NCI-H2107 treated with DMSO at 0.1 percent for 48 hours (cell line): ENCODE data around the gene ANKS3.
A peak's percentile ranks its signal among the peaks of the same experiment; 100 is the strongest.

ENCODE experiments used
- DNase-seq: peaks from one replicate; lab custom pipeline; 2025; ENCODE audit not compliant: unreplicated experiment; lab: John Stamatoyannopoulos, UW

Gene ANKS3

DNA sequence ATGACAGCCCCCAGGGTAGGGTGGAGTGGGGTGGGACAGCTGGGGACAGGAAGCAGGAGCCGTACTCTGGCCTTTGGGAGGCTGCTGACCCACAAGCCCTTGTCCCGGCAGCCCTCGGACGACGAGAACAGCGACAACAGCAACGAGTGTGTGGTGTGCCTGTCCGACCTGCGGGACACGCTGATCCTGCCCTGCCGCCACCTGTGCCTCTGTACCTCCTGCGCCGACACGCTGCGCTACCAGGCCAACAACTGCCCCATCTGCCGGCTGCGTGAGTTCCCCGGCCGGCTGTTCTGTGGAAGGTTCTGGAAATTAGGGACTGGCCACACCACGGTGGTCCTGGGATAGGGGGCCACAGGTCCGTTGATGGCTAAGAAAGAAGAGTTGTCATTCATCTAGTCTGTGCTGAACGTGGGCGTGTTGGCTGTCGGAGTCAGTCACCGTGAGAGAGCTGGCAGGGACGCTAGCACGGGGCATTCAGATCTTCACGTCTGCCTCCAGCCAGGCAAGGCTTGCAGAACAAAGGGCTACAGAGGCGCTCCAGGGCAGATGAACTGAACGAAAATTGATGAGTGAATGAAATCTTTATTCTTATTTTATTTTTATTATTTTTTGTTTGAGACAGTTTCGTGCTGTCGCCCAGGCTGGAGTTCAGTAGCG lies 60.6 kb downstream of the ANKS3 start:
- no peak for DNase-seq

DNA sequence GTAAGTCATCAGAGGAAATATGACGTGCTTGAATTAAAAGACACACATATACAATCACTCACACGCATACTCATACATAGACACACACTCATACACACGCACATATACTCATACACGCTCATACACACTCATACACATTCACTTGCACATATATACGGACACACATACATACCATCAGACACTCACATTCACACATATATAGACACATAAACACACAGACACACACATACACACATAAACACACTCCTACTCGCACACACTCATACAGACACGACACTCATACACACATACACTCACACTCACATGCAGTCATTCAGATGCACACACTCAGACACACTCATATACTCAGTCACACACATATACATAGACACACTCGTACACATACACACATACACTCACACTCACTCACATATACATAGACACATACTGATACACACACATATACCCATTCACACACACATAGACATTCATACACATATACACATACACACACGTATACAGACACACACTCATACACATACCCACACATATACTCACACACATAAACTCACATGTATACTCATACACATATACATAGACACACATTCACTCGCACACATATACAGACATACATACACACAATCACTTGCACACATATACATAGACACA lies 65.6 kb downstream of the ANKS3 start:
- DNase-seq = no peak

DNA sequence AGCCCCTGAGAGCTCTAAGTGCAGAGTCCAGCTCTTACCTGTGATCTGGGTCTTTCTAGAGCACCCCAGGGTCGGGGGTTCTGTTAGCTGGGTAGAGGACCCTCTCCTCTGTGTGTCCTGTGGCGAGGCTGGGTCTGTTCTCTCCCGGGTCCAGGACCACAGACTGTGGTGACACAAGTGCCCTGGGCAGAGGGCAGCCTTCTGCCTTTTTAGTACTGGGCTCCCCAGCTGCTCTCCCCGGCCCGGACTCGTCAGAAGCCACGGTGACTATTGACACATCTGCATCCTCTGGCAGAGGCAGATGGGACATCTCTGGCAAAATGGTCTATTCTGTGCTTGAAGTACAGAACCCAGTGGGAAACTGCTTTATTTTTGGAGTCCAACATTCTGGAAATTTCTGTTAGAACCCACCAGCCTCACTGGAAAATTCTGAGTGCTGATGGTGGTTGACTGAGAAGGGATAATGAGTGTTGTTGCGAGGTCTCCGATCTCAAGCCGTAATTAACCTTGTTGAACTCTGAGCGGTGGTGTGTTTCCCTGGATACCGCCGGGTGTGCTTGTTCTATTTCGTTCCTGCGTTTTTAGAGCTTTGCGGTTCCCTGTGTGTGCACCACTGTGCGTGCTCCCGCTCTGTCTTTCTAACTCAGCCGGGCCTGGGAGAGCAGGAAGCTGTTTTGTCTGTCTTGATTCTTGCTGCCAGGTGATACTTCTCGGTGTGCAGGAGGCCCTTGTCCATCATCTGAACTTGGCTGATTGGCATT lies 66.7 kb downstream of the ANKS3 start:
- DNase-seq = no peak

DNA sequence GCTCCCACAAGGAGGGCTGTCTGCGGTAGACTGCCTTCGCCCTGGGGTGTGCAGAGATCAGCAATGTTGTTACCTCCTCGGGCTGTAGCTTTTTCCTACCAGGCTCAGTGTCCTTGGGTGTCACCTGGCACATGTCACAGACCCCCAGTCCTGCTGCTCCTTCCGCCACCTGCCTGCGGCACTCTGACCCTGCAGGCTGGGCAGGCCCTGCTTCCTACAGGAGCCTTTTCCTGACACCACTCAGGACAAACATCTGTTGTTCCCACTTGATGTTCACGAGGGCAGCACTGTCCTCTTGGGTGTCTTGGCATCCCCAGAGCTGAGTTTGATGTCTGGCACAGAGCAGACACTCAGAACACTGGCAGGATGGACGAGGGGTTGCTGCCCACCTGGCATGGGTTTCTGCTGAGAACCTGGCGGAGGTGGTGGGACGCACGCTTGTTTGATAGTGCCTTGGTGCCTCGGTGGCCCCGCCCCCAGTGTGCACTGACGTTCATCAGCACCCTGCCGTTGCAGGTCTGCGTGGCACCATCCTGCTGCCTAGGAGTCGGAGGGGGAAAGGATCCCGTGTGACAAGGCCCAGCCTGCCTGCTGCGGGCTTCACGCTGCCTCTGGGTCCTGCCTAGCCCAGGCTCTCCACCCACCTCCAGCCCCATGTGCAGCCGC lies 67.4 kb downstream of the ANKS3 start:
- no peak for DNase-seq

DNA sequence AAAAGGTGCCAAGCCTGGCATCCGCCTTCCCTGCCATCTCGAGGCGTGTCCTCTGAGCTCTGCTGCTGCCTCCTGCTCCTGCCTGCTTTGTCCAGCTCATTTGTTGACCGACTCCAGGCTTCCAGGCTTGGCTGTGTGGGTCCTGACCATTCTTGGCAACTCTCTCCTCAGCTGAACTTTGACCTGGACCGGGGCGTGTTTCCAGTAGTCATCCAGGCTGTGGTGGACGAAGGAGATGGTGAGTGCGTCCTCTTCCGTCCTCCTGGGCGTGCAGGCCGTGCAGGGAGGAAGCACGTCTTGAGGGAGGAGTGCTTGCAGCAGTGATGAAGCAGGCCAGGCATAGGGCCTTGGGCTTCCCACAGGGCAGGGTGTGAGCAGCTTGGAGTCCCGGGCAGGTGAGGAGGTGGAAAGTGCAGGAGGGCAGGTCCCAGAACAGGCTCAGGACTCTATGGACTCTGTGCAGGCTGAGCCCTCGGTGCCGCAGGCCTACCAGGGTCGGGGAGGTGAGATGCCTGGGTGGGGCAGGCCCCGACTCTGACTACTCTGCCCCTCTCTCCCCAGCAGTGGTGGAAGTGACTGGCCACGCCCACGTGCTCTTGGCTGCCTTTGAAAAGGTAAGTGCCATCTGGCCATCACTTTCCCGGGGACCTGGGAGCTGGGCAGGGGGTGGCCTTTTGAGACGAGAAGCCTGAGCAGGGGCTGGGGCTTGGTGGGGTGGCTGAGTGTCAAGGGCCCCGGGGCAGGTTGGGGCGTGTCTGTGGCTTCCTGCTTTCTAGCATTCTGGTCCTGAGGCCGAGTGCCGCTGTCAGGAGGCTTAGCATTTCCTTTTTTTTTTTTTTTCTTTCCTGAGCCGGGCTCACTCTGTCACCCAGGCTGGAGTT lies 69.3 kb downstream of the ANKS3 start:
- DNase-seq = no peak

DNA sequence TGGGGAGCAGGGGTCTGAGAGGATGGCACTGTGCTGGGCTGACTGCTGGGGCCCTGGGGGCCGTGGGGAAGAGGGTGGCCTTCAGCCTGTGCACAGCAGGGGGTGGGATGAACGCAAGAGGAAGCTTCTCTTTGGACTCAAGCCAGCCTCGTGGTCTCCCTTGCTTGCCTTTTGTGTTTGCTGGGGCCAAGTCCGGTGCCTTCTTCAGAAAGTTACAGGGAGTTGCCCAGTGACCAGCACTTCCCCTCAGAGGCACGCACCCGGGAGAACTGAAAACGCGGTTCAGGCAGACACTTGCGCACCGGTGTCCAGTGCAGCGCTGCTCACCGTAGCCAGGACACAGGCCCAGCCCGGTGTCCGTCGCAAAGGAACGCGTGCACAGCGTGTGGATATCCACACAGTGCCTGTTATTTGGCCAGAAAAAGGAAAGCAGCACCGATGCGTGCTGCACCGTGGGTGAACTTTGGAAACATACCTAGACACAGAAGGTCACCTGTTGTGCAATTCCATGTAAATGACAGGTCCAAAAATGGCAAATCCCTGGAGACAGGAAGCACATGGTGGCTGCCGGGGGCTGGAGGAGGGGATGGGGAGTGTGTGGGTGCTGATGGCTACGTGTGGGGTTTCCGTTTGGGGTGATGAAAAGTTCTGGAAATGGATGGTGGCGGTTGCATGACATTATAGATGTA lies 70.2 kb downstream of the ANKS3 start:
- no peak for DNase-seq

DNA sequence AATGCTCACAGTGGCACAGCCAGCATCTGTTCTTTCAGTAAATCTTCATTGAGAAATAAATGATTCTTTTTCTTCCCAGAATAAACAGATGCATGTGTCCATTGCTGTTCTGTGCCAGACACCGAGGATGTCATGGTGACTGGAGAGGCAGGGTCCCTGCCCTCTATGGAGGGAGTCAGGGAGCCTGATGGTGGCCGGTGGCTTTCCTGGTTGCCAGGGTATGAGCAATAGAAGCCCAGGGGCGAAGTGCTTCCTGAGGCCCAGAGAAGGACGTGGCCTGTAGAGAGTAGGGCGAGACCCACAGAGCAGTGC lies 70.7 kb downstream of the ANKS3 start:
- DNase-seq = no peak

DNA sequence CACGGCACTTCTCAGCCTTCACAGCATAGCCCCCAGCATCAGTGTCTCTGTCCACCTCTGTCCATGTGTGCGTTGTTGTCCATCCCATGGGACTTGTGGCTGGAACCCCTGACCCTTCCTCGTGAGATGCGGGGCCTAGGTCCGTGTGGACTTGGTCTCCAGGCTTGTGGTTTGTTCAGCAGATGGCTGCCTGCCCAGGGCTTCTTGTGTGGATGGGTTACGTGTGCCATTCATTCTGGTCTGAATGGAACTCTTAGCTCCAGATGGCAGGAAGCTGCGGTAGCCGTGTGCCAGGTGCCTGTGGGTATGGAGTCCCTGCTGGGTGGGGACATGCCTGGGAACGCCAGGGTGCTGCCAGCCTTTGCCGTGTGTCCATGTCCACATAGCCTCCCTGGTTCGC lies 72.4 kb downstream of the ANKS3 start:
- DNase-seq = peak; percentile 92

DNA sequence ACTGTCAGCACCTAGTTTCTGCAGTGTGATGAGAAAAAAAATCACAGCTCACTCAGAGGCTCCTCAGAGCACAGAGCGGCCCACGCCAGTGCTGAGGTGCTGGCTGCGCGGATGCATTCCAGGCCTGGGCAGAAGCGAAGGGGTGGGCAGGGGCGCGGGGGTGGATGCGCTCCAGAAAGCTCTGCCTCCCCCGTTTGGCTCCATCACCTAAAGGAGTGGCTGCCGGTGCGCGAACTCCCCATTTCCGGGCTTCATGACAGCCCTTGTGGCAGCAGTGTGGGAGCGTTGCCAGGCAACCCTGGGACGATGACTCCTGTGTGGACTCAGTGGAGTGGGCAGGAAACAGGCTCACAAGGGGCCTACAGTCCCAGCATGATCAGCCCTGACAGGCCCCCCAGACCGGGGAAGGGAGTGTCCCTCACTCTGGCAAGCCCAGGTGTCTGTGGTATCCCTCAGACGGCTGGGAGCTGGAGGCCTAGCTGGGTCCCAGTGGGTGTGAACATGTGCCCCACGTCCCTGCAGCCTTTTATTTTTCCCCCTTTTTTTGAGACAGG lies 73.5 kb downstream of the ANKS3 start:
- peak; percentile 56 for DNase-seq

DNA sequence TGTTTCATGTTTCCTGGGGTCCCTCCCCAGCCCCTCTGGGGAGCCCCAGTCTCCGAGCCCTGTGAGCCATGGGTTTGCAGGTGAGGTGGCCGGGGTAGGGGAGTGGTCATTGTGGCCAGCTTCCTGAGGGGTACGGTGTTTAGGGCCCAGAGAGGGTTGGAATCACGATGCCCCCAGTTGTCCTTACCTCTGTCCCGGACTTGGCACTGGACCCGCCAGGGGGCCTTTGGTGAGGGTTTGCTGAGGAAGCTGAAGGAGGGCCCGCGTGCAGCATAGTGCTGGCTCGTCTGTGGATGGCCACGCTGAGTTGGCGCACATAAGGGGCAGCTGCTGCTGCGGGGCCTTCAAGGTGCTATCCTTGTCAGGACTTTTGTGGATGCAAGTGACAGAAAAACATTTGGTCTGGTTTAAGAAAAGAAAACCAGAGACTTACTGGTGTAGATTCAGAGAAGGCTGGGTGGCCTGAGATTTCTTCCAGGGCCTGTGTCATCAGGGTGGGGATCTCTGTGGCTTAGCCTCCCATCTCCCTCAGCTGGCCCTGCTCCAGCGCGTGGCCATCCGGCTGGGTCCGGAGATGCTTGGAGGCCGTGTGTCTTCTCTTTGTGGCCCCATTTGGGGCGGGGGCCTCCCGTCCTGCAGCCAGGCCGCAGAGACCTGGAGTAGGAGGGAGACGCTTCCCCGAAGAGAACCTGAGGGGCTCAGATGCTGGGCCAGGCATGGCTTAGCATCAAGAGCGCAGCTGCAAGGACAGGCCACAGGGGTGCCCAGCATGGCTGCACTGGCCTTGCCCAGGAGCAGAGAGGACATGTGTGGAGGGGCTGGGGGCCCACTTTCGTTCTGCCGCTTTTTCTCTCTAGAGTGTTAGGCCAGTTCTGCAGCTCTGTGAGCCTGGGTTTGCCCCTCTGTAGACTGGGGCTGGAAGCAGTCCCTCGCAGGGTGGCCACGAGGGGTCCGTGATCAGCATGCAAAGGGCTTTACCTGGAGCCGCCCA lies 74.4 kb downstream of the ANKS3 start:
- no peak for DNase-seq

DNA sequence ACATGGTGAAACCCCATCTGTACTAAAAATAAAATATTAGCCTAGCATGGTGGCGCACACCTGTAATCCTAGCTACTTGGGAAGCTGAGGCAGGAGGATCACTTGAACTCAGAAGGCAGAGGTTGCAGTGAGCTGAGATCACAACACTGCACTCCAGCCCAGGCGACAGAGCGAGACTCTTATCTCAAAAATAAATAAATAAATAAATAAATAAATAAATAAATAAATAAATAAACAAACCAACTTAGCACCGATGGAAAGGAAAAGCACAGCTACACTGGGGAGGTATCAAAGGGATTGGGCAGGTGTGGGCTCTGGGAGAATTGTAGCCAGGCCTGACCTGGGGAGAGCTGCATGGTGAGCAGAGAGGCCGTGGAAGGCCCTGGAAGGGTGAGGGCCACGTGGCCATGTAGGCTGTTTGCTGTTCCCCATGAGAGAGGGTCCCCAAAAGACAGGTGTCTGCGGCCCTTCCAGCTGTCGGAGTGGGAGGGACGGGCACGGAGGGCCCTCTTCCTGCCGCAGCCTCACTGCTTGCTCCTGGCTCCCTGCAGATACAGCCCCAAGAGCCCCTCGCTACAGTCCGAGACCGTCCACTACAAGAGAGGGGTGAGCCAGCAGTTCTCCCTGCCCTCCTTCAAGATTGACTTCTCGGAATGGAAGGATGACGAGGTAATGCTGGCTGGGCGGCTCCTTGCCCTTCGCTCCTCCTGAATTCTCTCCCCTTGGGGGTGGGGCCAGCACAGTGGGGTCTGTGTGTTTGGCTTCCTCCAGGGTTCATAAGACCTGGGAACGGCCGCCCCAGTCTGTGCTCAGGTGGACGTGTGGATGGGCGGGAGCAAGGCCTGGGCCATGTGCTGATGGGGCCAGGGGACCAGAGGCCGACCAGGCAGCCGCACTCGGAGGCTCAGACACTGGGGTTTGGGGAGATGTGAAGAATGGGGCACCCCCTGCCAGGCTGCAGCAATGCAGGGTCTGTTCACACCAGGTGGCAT lies 77.1 kb downstream of the ANKS3 start:
- no peak for DNase-seq

DNA sequence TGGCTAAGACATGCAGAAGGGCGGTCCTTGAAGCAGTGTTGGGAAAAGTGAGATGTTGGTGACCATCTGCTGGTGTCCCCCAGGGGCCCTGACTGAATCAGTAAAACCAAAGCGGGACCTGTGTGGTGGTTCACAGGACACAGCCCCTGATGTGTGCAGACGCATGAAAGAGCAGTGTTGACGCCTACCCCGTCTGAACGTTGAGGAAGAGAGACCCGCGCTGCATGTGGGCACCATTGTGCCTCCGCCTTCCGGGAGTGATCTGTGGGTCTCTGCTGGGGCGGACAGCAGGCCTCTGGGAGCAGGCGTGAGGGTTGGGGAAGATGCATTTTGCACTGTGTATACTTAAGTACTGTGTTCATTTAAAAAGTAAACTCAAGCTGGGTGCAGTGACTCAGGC lies 77.8 kb downstream of the ANKS3 start:
- no peak for DNase-seq

DNA sequence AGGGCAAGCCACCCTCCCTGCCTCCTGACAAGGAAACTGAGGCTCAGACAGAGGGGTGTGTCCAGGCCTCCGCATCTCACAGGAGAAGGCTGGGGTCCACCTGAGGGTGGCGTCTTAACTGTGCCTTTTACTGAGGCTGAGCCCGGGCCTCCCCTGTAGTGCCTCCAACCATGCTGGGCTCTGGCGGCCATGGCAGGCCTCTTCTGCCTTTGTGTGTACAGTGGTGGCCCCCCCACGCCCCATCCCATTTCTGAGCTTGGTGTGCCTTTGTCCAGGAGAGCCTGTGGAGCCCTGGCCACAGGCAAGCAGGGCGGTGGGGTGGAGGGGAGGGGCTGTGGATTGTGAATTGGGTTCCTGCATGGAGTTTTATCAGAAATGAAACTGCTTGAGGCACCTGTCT lies 78.3 kb downstream of the ANKS3 start:
- DNase-seq = no peak

DNA sequence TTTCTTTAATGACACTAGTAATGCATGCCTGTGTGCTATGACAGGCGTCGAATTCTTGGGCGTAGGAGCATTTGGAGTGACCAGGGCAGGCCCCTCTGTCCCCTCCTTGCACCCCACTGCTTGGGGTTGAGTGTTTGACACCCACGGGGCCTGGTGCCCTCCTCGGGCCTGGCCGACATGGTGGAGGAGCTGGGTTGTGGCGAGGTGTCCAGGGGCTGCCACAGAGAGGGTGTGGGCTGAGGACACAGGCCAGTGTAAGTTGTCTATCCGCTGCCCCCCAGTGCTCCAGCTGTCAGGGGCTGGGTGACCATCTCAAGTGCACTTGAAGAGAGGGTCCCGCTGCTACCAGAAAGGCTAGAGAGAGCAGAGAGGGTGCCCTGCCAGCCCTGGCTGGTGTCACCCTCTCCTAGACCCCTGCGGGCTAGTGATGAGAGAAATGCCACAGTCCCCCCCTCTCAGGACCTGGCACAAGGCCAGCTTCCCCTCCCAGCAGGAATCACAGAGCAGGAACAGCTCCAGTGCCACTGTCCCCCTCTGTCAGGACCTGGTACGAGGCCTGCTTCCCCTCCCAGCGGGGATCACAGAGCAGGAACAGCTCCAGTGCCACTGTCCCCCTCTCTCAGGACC lies 79.0 kb downstream of the ANKS3 start:
- DNase-seq = no peak

DNA sequence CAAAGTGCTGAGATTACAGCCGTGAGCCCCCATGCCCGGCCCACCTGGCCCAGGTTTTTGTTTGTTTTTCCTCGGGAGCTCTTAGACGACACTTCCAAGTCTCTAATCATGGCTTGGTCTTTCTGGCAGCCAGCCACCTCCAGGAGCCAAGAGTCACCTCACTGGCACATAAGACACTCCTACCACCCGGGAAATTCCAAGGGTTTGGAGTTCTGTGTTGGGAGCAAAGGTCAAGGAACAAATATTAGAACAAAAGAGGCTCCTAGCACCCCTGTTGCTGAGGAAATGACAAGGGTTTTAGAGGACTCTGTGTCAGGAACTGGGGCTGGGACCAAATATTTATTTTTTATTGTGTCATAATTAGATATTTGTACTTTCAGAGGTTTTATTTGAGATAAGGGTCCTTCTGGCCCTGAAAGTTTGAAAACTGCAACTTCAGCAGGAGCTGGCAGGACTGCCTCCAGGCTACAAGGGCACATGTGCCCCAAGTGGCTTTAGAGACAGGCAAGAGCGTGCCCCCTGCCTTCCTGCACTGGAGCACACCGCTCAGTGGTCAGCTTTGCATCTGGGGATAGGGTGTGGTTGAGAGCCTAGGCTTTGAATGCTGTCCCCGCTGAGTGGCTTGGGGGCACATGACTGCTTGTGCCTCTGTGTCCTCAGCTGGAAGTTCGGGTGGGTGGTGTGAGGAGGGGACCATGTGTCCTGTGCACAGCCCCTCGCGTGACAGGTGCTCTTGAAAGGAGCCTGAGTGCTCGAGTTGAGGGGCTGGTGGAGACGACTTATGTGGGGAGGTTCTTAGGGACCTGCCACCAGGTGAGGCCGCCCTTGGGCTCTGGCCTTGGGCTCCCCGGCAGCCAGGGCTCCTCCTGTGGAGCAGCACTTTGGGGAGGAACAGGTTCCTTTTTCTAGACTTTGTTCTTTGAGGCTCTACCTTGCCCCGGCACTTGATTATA lies 79.8 kb downstream of the ANKS3 start:
- DNase-seq = no peak

DNA sequence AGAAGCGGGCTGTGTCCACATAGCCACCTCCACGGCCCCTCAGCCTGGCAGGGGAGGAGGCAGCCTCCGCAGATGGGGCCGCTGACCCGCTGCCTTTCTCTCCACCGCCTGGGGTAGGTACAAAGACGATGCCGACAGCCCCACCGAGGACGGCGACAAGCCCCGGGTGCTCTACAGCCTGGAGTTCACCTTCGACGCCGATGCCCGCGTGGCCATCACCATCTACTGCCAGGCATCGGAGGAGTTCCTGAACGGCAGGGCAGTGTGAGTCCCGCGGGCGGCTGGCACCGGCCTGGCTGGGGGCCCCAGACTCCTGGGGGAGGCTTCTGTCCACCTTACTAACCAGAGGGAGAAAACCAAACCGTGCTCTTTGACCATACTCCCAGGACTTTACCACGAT lies 81.5 kb downstream of the ANKS3 start:
- DNase-seq = no peak
